ENCODE data around the gene SLC9A2.

DNA sequence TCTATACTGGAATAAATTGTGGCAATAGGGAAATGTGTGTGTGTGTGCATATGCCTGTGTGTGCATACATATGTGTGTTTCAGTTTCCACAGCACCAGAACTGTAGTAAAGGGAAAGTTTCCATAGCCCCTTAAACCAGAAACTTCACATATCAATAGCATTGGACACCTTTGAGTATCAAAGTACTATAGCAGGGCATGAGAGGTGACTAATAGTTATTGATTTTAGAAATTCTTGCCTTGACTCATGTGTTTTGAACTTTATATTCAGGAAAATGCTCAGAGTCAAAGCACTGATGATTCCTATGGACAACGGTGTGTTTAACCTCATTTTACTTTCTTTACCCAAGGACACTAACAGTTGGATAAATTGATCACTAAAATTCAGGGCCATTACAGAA lies 50.0 kb downstream of the SLC9A2 start:
- TF ChIP-seq EP300 (IDR thresholded peaks at IDR 0.05) (no peak), POLR2A (IDR thresholded peaks at IDR 0.05; ENCODE audit: low read depth) (no peak)
- TF ChIP-seq, protein P1, sequence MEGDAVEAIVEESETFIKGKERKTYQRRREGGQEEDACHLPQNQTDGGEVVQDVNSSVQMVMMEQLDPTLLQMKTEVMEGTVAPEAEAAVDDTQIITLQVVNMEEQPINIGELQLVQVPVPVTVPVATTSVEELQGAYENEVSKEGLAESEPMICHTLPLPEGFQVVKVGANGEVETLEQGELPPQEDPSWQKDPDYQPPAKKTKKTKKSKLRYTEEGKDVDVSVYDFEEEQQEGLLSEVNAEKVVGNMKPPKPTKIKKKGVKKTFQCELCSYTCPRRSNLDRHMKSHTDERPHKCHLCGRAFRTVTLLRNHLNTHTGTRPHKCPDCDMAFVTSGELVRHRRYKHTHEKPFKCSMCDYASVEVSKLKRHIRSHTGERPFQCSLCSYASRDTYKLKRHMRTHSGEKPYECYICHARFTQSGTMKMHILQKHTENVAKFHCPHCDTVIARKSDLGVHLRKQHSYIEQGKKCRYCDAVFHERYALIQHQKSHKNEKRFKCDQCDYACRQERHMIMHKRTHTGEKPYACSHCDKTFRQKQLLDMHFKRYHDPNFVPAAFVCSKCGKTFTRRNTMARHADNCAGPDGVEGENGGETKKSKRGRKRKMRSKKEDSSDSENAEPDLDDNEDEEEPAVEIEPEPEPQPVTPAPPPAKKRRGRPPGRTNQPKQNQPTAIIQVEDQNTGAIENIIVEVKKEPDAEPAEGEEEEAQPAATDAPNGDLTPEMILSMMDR (IDR thresholded peaks at IDR 0.05), result no peak
